Bronchial epithelial cell (primary cell): ENCODE measurements around the gene ZNF577. TPM values are rescaled to one million over a fixed set of nuclear protein-coding genes. Genes with fewer than 3 reads are reported as not detected.

ENCODE experiments used
- DNase-seq: peaks from one replicate; pipeline ENCODE4 v3.0.0-alpha.2; 2010; ENCODE audit warnings: low read depth
- FAIRE-seq: peaks from 2 replicates; lab custom pipeline; 2011; peaks lifted over from hg19 to GRCh38; lab: Jason Lieb, UNC
- H3K27me3 ChIP-seq: 2 replicates; pipeline ENCODE4 v1.5.1; 2011; ENCODE audit warnings: low read length; ENCODE audit not compliant: control insufficient read depth, insufficient read depth
- H3K36me3 ChIP-seq: 2 replicates; pipeline ENCODE4 v1.5.1; 2011; ENCODE audit warnings: low read length; ENCODE audit not compliant: control insufficient read depth, insufficient read depth
- H3K4me3 ChIP-seq: 2 replicates; pipeline ENCODE4 v1.5.1; 2011; ENCODE audit warnings: mild to moderate bottlenecking, low read depth, low read length, control low read depth
- CTCF ChIP-seq: IDR thresholded peaks from 2 replicates; pipeline ENCODE4 v1.5.1; 2011; ENCODE audit warnings: mild to moderate bottlenecking, moderate library complexity, low read length, control low read depth, inconsistent platforms; ENCODE audit not compliant: insufficient read depth, severe bottlenecking
- total RNA-seq: library from RNA; depleted of rRNA; stranded (reverse); fragments of >200 nt; gene quantifications from 2 replicates; pipeline ENCODE4 v1.2.1, GENCODE V29; 2014

Gene ZNF577
- total RNA-seq, 1 donor from 2014 or later, result 5.5 TPM

GRCh38 chr19:51905206-51905605 is 17.5 kb upstream of the ZNF577 start:
- no peak for FAIRE-seq
- Histone ChIP-seq H3K27me3 (no peaks in the 10 kb centered on the region), H3K36me3 (no peaks in the 10 kb centered on the region), H3K4me3 (no peak overlapping the region)
- no peak for TF ChIP-seq CTCF
- no peak for DNase-seq

GRCh38 chr19:51904331-51905165 is 16.8 kb upstream of the ZNF577 start, which contains the start of gene ZNF649:
Gene ZNF649, minus strand, starts transcription at chr19:51905017. Its CDS starts 4,910 bp downstream, at chr19:51900107.
- H3K27me3 ChIP-seq, result no peaks in the 10 kb centered on the region

GRCh38 chr19:51903192-51903591 is 15.4 kb upstream of the ZNF577 start:
- Histone ChIP-seq H3K4me3 (no peak overlapping the region), H3K27me3 (no peaks in the 10 kb centered on the region), H3K36me3 (peaks cover 8% of the 10 kb centered on the region)
- FAIRE-seq (no peak), DNase-seq (no peak)
- no peak for TF ChIP-seq CTCF

More at GRCh38 chr19:51904331-51905165, 16.8 kb upstream of the ZNF577 start, which contains the start of gene ZNF649:
- DNase-seq (peak; percentile 74), FAIRE-seq (no peak)
- peak; percentile 3 for TF ChIP-seq CTCF
- Histone ChIP-seq H3K4me3 (peak within 1 kb of the TSS; percentile 56), H3K36me3 (peaks cover under 1% of the 10 kb centered on the region)

GRCh38 chr19:51901860-51902259 is 14.1 kb upstream of the ZNF577 start:
- Histone ChIP-seq H3K27me3 (no peaks in the 10 kb centered on the region), H3K4me3 (no peak overlapping the region), H3K36me3 (peaks cover 9% of the 10 kb centered on the region)
- FAIRE-seq (no peak), DNase-seq (no peak)
- TF ChIP-seq CTCF, result no peak

- TF ChIP-seq CTCF, result no peak
- no peak overlapping the region for H3K4me3 ChIP-seq
- H3K27me3 ChIP-seq, result no peaks in the 10 kb centered on the region
- no peak for DNase-seq
- H3K36me3 ChIP-seq, result peaks cover 32% of the 10 kb centered on the region
- peak; percentile 58 for FAIRE-seq
These were observed 3.5 kb upstream of the ZNF577 start for GRCh38 chr19:51891193-51891747.
